H9 (cell line): Measurements from ENCODE around the gene SF1. TPM values are rescaled to one million over a fixed set of nuclear protein-coding genes. Genes with fewer than 3 reads are reported as not detected.

Experiments
- DNase-seq: peaks from one replicate; pipeline ENCODE4 v3.0.0-alpha.2; 2017
- H2AFZ ChIP-seq: one replicate; pipeline ENCODE4 v1.6.1; 2013; ENCODE audit warnings: mild to moderate bottlenecking, low read length, control low read depth, moderate library complexity
- H2AK5ac ChIP-seq: 2 replicates; pipeline ENCODE4 v1.6.1; 2013; ENCODE audit warnings: low read length, control low read depth, mixed read lengths; ENCODE audit not compliant: insufficient read length
- H2BK120ac ChIP-seq: one replicate; pipeline ENCODE4 v1.6.1; 2013; ENCODE audit warnings: low read depth, mild to moderate bottlenecking, low read length, control low read depth, inconsistent platforms; ENCODE audit not compliant: poor library complexity, severe bottlenecking
- H2BK12ac ChIP-seq: 2 replicates; pipeline ENCODE4 v1.6.1; 2013; ENCODE audit warnings: low read length, control low read depth, mixed read lengths, low read depth; ENCODE audit not compliant: insufficient read length
- H2BK15ac ChIP-seq: 2 replicates; pipeline ENCODE4 v1.6.1; 2013; ENCODE audit warnings: low read depth, low read length, control low read depth
- H2BK20ac ChIP-seq: one replicate; pipeline ENCODE4 v1.6.1; 2013; ENCODE audit warnings: low read depth, mild to moderate bottlenecking, low read length, control low read depth, inconsistent platforms; ENCODE audit not compliant: poor library complexity, severe bottlenecking
- H2BK5ac ChIP-seq: 2 replicates; pipeline ENCODE4 v1.6.1; 2013; ENCODE audit warnings: low read length, control low read depth, mixed read lengths; ENCODE audit not compliant: insufficient read length
- H3K14ac ChIP-seq: 2 replicates; pipeline ENCODE4 v1.6.1; 2013; ENCODE audit warnings: low read length, control low read depth; ENCODE audit not compliant: insufficient read depth
- H3K18ac ChIP-seq: 2 replicates; pipeline ENCODE4 v1.6.1; 2013; ENCODE audit warnings: low read depth, mild to moderate bottlenecking, mixed read lengths, low read length, control low read depth; ENCODE audit not compliant: insufficient read length
- H3K23ac ChIP-seq: 2 replicates; pipeline ENCODE4 v1.6.1; 2013; ENCODE audit warnings: low read length, control low read depth, mixed read lengths, low read depth; ENCODE audit not compliant: insufficient read length
- H3K23me2 ChIP-seq: 2 replicates; pipeline ENCODE4 v1.6.1; 2013; ENCODE audit warnings: low read depth, mild to moderate bottlenecking, mixed read lengths, low read length, control low read depth; ENCODE audit not compliant: insufficient read length, poor library complexity, severe bottlenecking
- H3K27ac ChIP-seq: 2 replicates; pipeline ENCODE4 v1.5.1; 2013; ENCODE audit warnings: low read length, control low read depth, mixed read lengths, low read depth; ENCODE audit not compliant: insufficient read length
- H3K27me3 ChIP-seq: 2 replicates; pipeline ENCODE4 v1.6.1; 2013; ENCODE audit warnings: low read length, control low read depth, inconsistent platforms; ENCODE audit not compliant: insufficient read depth
- H3K4ac ChIP-seq: 2 replicates; pipeline ENCODE4 v1.6.1; 2013; ENCODE audit warnings: low read depth, mild to moderate bottlenecking, control low read depth, inconsistent platforms, low read length, moderate library complexity
- H3K4me1 ChIP-seq: 2 replicates; pipeline ENCODE4 v1.6.1; 2013; ENCODE audit warnings: low read length, control low read depth, inconsistent platforms; ENCODE audit not compliant: insufficient read depth
- H3K4me2 ChIP-seq: 2 replicates; pipeline ENCODE4 v1.6.1; 2013; ENCODE audit warnings: low read length, control low read depth, mixed read lengths; ENCODE audit not compliant: insufficient read length, insufficient read depth
- H3K56ac ChIP-seq: 2 replicates; pipeline ENCODE4 v1.6.1; 2013; ENCODE audit warnings: low read depth, mild to moderate bottlenecking, mixed read lengths, low read length, control low read depth; ENCODE audit not compliant: insufficient read length
- H3K79me1 ChIP-seq: 2 replicates; pipeline ENCODE4 v1.6.1; 2013; ENCODE audit warnings: low read depth, mild to moderate bottlenecking, moderate library complexity, low read length, control low read depth, inconsistent platforms; ENCODE audit not compliant: insufficient read depth, poor library complexity, severe bottlenecking
- H3K79me2 ChIP-seq: 2 replicates; pipeline ENCODE4 v1.6.1; 2013; ENCODE audit warnings: low read length, control low read depth, inconsistent platforms; ENCODE audit not compliant: insufficient read depth
- H3K9ac ChIP-seq: 2 replicates; pipeline ENCODE4 v1.6.1; 2013; ENCODE audit warnings: low read length, control low read depth, mixed read lengths; ENCODE audit not compliant: insufficient read length; ENCODE audit errors: extremely low read depth
- H3K9me3 ChIP-seq: one replicate; pipeline ENCODE4 v1.6.1; 2013; ENCODE audit warnings: low read depth, low read length, inconsistent platforms; ENCODE audit not compliant: control insufficient read depth
- H3T11ph ChIP-seq: one replicate; pipeline ENCODE4 v1.6.1; 2013; ENCODE audit warnings: mild to moderate bottlenecking, low read length, control low read depth, inconsistent platforms
- H4K20me1 ChIP-seq: one replicate; pipeline ENCODE4 v1.6.1; 2013; ENCODE audit not compliant: control insufficient read depth, insufficient read length, insufficient read depth
- H4K5ac ChIP-seq: 2 replicates; pipeline ENCODE4 v1.6.1; 2013; ENCODE audit warnings: low read depth, mild to moderate bottlenecking, mixed read lengths, low read length, control low read depth; ENCODE audit not compliant: insufficient read length
- H4K8ac ChIP-seq: replicated peaks from 2 replicates; pipeline ENCODE4 v1.6.1; 2013; ENCODE audit warnings: low read length, control low read depth, mixed read lengths, low read depth; ENCODE audit not compliant: insufficient read length
- H4K91ac ChIP-seq: 2 replicates; pipeline ENCODE4 v1.6.1; 2013; ENCODE audit warnings: low read depth, mild to moderate bottlenecking, moderate library complexity, mixed read lengths, low read length, control low read depth; ENCODE audit not compliant: insufficient read length
- H3K27ac Mint-ChIP-seq, 3 experiments: 2 replicates in 2 of 3; 3 replicates in 1 of 3; pipeline ENCODE4 v1.8.0; 2020 to 2021; ENCODE audit warnings: mixed read lengths in 3 of 3, mild to moderate bottlenecking in 1 of 3, moderate library complexity in 1 of 3
- H3K27me3 Mint-ChIP-seq: 2 replicates; pipeline ENCODE4 v1.8.0; 2021; ENCODE audit warnings: low read depth, mild to moderate bottlenecking, moderate library complexity, mixed read lengths
- H3K36me3 Mint-ChIP-seq, 3 experiments: 2 replicates in 2 of 3; 3 replicates in 1 of 3; pipeline ENCODE4 v1.8.0; 2020 to 2021; ENCODE audit warnings: low read depth in 3 of 3, mixed read lengths in 3 of 3; ENCODE audit not compliant: insufficient read depth in 1 of 3
- H3K4me1 Mint-ChIP-seq, 2 experiments: 2 replicates each; pipeline ENCODE4 v1.8.0; 2020; ENCODE audit warnings: mixed read lengths in 2 of 2
- H3K4me3 Mint-ChIP-seq, 2 experiments: 2 replicates in 1 of 2; 3 replicates in 1 of 2; pipeline ENCODE4 v1.8.0; 2020 to 2021; ENCODE audit warnings: mild to moderate bottlenecking in 2 of 2, mixed read lengths in 2 of 2, moderate library complexity in 1 of 2
- H3K9me3 Mint-ChIP-seq, 2 experiments: 2 replicates in 1 of 2; 3 replicates in 1 of 2; pipeline ENCODE4 v1.8.0; 2020; ENCODE audit warnings: mild to moderate bottlenecking in 2 of 2, mixed read lengths in 2 of 2, moderate library complexity in 1 of 2
- CTCF ChIP-seq: fragments of 200-600 bp; sonication (generic); conservative IDR thresholded peaks from 3 replicates; pipeline ENCODE4 v1.8.0; 2021; ENCODE audit warnings: antibody characterized with exemption, mild to moderate bottlenecking
- WGBS: extraction: QIAGEN DNeasy Blood & Tissue Kit; methylation state at CpG from one replicate; pipeline ENCODE4 v1.1.7; 2013; ENCODE audit warnings: missing lambda C conversion rate, low lambda C conversion rate, mixed read lengths; ENCODE audit not compliant: insufficient read length; ENCODE audit errors: extremely low coverage; 5-methylcytosine and 5-hydroxymethylcytosine counted together
- total RNA-seq: library from RNA; stranded (reverse); gene quantifications from 2 replicates; pipeline ENCODE4 v1.2.1, GENCODE V29; 2021

The SF1 gene
- total RNA-seq, 1 experiment from 2014 or later = 528 TPM

GRCh38 chr11:64784813-64785581 is 6.7 kb upstream of the SF1 start:
- Histone ChIP-seq H3K23me2 (no peaks in the 10 kb centered on the region), H4K8ac (no peak overlapping the region), H3K18ac (no peak overlapping the region), H2BK120ac (no peak overlapping the region), H2AFZ (no peak overlapping the region), H2BK12ac (no peak overlapping the region), H3K79me2 (no peaks in the 10 kb centered on the region), H3K27ac (no peak overlapping the region), H3K23ac (no peak overlapping the region), H3T11ph (no peak overlapping the region), H2BK5ac (no peak overlapping the region), H2AK5ac (no peak overlapping the region), H3K4me2 (no peak overlapping the region), H3K56ac (no peak overlapping the region), H2BK15ac (no peak overlapping the region), H4K5ac (no peak overlapping the region), H3K9ac (no peak overlapping the region), H4K20me1 (no peaks in the 10 kb centered on the region), H2BK20ac (no peak overlapping the region), H4K91ac (no peak overlapping the region), H3K14ac (no peak overlapping the region), H3K27me3 (no peaks in the 10 kb centered on the region), H3K9me3 (no peaks in the 10 kb centered on the region), H3K4me1 (no peaks in the 10 kb centered on the region), H3K79me1 (no peaks in the 10 kb centered on the region), H3K4ac (no peak overlapping the region)
- Mint-ChIP-seq H3K4me3 (no peak overlapping the region), H3K27ac (no peak overlapping the region), H3K27me3 (no peaks in the 10 kb centered on the region), H3K4me1 (peaks cover 4 to 5% of the 10 kb centered on the region in 2 experiments; a peak in 2 of 4 replicates), H3K9me3 (no peaks in the 10 kb centered on the region), H3K36me3 (peaks cover 0 to 4% (median under 1%) of the 10 kb centered on the region in 3 experiments; a peak in 2 of 7 replicates)
- no peak for TF ChIP-seq CTCF
- no peak for DNase-seq
- no CpG with 5 or more reads among the region's 12 CpGs for WGBS
